IPS-NIHi7 (cell line): ENCODE results near the gene TP53I11.

Experiments used
- DNase-seq: peaks from one replicate; pipeline ENCODE4 v3.0.0; 2012; ENCODE audit warnings: mixed read lengths; ENCODE audit errors: extremely low spot score

Gene TP53I11

GRCh38 chr11:44957040-44957515 is 6.4 kb upstream of the TP53I11 start:
- DNase-seq: no peak

- DNase-seq: peak; percentile 60
These were observed 4.5 kb upstream of the TP53I11 start for GRCh38 chr11:44955015-44955738.

GRCh38 chr11:44954051-44954906 is 3.6 kb upstream of the TP53I11 start:
- DNase-seq: no peak

- DNase-seq: no peak
These were observed 2.0 kb upstream of the TP53I11 start for GRCh38 chr11:44952500-44953260.

GRCh38 chr11:44952082-44952481 is 1.4 kb upstream of the TP53I11 start:
- DNase-seq: no peak

GRCh38 chr11:44950031-44950624 is 555 bp downstream of the TP53I11 start:
- DNase-seq: no peak

- peak; percentile 64 for DNase-seq
These were observed 1.3 kb downstream of the TP53I11 start for GRCh38 chr11:44949160-44950030.

GRCh38 chr11:44948155-44948554 is 2.5 kb downstream of the TP53I11 start:
- DNase-seq: no peak

- no peak for DNase-seq
These were observed 3.6 kb downstream of the TP53I11 start for GRCh38 chr11:44947114-44947513.

GRCh38 chr11:44946263-44946662 is 4.4 kb downstream of the TP53I11 start:
- no peak for DNase-seq

GRCh38 chr11:44945666-44946065 is 5.0 kb downstream of the TP53I11 start:
- no peak for DNase-seq

- DNase-seq: no peak
These were observed 5.8 kb downstream of the TP53I11 start for GRCh38 chr11:44944853-44945235.

- peak; percentile 55 for DNase-seq
These were observed 6.4 kb downstream of the TP53I11 start for GRCh38 chr11:44944181-44944852.

- DNase-seq: no peak
These were observed 7.0 kb downstream of the TP53I11 start for GRCh38 chr11:44943696-44944095.

GRCh38 chr11:44943118-44943517 is 7.6 kb downstream of the TP53I11 start:
- DNase-seq: no peak

- DNase-seq: no peak
These were observed 8.4 kb downstream of the TP53I11 start for GRCh38 chr11:44942029-44942955.

- DNase-seq: no peak
These were observed 9.2 kb downstream of the TP53I11 start for GRCh38 chr11:44941259-44942021.

GRCh38 chr11:44940835-44941234 is 9.8 kb downstream of the TP53I11 start:
- DNase-seq: no peak
